Measurements from ENCODE around the gene PCSK6.

DNA sequence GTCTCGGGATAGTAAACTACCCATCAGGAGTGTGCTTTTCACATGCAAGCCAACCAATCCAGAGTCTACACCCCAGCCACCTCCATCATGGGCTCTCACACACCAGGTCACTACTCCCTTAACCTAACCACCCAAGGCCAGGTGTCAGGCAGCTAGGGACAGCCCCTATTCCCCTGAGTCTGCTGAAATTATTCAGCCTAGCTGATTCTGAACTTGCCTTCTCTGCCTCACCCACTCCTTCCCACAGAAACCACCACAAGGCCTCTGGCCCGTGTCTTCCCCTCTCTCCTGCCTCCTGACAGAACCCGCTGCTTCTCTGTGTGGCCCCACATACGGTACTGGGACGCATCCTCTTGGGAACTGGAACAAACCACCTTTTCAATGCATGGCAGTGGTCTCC is 82.1 kb downstream of the PCSK6 start:
- no peak for TF ChIP-seq CTCF (conservative IDR thresholded peaks at IDR 0.05)
- no peak for TF ChIP-seq EZH2 (IDR thresholded peaks at IDR 0.05; ENCODE audit: low read depth)
